H4 (cell line): ENCODE measurements around the gene TCN2. TPM values are rescaled to one million over a fixed set of nuclear protein-coding genes. Genes with fewer than 3 reads are reported as not detected.
"Not testable (repeated sequence)": the region's sequence is repeated elsewhere in the genome, so short reads cannot be mapped to it uniquely, and the experiment has no call there.

Experiments used
- DNase-seq: peaks from one replicate; pipeline ENCODE4 v3.0.0-alpha.2; 2015; ENCODE audit warnings: low spot score
- total RNA-seq: library from RNA; depleted of rRNA; stranded (reverse); fragments of >200 nt; shearing (Covaris generic); gene quantifications from 2 replicates; pipeline ENCODE4 v1.2.3, GENCODE V29; 2014

Gene TCN2
- total RNA-seq, 1 experiment from 2014 or later: 7.6 TPM

- DNase-seq: no peak
Observed at GRCh38 chr22:30643055-30643875, 36.3 kb downstream of the TCN2 start.

GRCh38 chr22:30646518-30647160, 39.7 kb downstream of the TCN2 start:
- DNase-seq: no peak

- DNase-seq: no peak
Observed at GRCh38 chr22:30647536-30647935, 40.6 kb downstream of the TCN2 start.

- no peak for DNase-seq
Observed at GRCh38 chr22:30648825-30649224, 41.9 kb downstream of the TCN2 start.

DNA sequence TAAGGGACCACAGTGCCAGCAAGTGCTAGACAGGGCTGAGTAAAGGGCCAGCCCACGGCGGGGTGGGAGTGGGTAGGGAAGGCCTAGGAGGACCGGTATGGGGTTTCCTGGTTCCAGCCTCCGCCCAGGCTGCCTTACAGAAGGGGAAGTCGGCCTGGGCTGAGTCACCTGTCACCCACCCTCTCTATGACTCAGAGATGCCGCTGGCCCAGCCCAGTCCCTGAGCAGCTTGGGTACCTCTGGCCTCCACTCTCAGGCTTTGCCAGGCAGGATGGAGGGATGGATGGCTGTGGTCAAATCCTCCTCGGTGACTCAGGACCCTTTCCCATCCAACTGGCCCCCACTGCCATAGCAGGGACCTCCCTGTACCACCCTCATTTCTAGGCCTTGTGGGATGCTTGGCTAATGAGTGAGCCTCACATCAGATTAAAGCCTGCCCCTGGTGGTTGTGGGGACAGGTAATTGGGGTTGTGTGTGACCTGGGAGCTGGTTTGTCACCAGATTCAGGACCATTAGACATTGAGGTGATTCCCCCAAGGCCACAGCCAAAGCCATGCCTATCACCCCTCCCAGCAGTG, 42.5 kb downstream of the TCN2 start:
- peak; percentile 79 for DNase-seq

- DNase-seq: no peak
Observed at GRCh38 chr22:30650508-30651116, 43.6 kb downstream of the TCN2 start.

DNA sequence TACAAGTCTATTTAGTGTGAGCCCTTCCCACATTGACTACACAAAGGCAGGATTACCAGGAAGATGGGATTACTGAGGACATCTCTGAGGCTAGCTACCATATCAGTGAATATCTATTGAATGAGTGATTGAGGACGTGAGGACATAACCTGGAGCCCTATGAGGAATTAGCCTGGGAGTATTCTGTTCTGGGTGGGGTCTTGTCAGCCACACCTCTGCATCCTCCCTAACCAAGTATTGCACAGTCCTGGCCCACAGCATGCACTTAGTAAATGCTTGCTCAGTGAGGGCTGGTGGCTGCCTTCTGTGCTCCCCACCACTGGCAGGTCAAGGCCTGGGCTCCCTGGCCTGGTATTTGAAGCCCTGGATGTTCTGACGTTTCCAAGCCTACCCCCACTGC, 45.9 kb downstream of the TCN2 start:
- no peak for DNase-seq

- DNase-seq: no peak
Observed at GRCh38 chr22:30654361-30654760, 47.4 kb downstream of the TCN2 start.

- no peak for DNase-seq
Observed at GRCh38 chr22:30655532-30655931, 48.6 kb downstream of the TCN2 start.

- DNase-seq: no peak
Observed at GRCh38 chr22:30662040-30662439, 55.1 kb downstream of the TCN2 start.

DNA sequence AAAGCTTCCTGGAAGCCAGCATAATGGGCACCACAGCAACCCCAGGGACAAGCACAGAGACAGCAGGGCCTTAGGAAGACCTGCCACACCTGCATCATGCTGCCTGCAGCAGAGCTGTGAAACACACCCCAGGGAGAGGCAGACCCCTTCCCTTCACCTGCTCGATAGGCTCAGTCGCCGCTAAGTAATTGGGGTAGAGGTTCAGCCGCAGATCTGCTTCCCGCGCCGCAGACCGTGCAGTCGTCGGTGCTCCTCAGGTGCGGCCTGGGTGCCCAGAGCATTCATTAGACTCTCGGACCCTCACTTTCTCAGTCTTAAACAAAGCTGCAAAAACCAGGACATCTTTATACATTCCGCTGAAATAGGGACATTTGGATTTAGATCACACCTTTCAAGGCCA, 57.8 kb downstream of the TCN2 start:
- no peak for DNase-seq

DNA sequence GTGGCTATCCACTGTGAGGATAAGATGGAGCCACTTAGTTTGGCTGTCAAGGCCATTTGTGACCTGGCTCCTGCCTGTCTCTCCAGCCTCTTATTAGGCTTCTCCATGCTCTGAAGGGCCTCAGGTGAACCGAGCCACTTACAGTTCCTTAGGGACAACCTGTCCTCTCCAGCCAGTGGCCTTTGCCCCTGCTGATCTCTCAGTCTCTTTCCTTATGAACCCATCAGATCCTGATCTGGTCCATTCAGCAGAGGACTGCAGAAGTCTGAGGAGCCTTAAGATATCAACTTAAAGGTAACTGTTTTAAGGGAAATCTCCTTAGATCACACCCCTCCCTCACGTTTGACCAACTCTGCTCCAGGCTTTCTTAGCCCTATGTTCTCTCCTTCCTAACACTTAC, 58.3 kb downstream of the TCN2 start:
- DNase-seq: no peak

DNA sequence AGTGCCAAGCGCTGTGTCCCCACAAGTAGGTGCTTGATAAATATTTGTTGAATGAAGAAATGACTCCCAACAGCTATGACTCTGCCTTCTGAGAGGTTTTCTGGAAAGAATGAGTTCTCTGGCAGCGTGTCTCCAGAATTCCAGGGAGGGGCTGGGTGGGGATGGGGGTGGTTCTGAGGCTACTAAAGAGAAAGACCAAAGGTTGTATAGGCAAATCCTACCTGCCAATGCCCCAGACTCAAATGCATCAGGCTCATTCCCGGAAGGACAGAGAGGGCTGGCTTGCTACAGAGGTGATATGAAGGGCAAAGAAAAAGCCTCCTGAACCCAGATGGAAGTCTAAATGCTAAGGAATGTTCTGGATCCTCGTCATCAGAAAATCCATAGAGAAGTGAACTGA, 58.8 kb downstream of the TCN2 start:
- DNase-seq: no peak

DNA sequence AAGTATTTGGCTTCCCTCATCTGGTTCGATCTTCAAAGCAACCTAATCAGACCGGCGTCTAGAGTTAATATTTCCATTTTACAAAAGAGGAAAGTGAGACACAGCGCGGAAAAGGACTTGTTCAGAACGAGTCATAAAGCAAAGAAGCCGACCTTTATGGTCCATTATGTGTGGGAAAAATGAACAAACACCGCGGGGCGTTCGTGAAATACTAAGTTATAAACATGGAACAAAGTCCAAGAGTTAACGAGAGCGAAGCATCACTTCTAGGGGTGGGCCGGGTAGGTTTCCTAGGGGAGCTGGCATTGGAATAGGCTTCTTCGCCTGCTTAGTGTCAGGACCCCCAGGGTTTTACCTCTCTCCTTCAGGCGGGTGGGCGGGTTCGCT, 60.1 kb downstream of the TCN2 start:
- no peak for DNase-seq

- peak; percentile 83 for DNase-seq
Observed at GRCh38 chr22:30667494-30668385, 60.8 kb downstream of the TCN2 start, which contains the start of gene DUSP18. Gene DUSP18, minus strand, starts transcription at chr22:30667875. Its CDS starts 3,872 bp downstream, at chr22:30664003.

GRCh38 chr22:30668386-30668710, 61.4 kb downstream of the TCN2 start:
- DNase-seq: no peak

DNA sequence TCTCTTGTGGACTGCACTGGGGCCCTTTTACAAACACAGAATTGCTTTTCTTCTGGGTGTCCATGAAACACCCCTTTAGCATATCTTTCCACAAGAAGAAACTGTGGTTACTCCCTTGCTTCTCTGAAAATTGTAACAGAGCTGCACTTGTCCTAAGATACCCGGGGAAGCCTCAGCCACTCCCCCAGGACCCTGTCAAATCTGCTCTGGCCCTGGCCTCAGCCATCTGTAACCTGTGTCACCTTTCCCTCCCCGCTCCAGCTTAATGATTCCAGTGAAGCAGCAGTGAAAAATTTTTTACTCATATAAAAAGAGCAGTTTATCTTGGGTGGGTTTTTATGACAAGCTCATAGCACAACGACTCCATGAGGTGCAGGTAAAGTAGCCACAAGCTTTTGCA, 64.1 kb downstream of the TCN2 start:
- DNase-seq: no peak

DNA sequence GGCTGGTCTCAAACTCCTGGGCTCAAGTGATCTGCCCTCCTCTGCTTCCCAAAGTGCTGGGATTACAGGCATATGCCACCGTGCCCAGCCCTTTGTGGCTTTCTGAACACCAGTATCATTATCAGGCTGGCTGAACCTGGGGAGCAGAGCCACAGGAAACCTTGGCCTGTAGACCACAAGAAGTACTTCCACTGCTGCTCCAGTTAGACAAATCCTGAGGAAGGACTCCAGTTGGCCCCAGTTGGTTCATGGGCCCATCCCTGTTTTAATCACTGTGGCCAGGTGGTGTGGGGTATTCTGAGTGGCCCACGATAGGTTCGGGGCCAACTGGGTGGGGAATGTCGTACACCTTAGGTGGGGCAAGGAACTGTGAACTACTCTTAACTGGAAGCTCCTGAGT, 66.2 kb downstream of the TCN2 start:
- DNase-seq: no peak

DNA sequence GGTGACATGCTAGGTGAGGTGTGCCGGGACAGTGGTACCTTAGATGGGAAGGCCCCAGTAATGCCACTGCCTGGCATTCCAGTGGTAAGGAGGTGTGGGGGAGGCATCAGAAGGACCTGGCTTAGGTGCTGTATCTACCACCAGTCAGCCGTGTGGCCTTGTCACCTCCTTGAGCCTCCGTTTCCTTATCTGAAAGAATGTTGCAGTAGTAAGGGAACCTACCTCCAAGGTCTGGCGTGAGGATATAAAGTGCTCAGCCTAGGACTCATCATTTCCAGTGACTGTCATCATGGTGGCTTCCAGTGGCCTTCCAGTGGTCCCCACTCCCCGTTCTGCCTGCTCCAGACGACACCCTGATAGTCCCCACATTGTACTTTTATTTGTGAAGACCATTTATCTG, 67.5 kb downstream of the TCN2 start:
- no peak for DNase-seq

- DNase-seq: no peak
Observed at GRCh38 chr22:30675436-30675835, 68.5 kb downstream of the TCN2 start.

GRCh38 chr22:30676565-30676964, 69.6 kb downstream of the TCN2 start:
- not testable (repeated sequence) for DNase-seq
